GM08714 (cell line): ENCODE data around the gene CAMK2D.
A peak's percentile ranks its signal among the peaks of the same experiment; 100 is the strongest.
"Not testable (repeated sequence)": the region's sequence is repeated elsewhere in the genome, so short reads cannot be mapped to it uniquely, and the experiment has no call there.

Experiments
- H3K4me3 ChIP-seq: fragments of 200-500 bp; sonication (Bioruptor generic); 2 replicates; pipeline ENCODE4 v1.5.1; 2014; ENCODE audit warnings: mild to moderate bottlenecking, low read length, inconsistent platforms
- ZNF274 ChIP-seq: IDR thresholded peaks from 2 replicates; pipeline ENCODE4 v1.6.1; 2012; ENCODE audit warnings: mild to moderate bottlenecking, low read depth, low read length

CAMK2D gene

DNA sequence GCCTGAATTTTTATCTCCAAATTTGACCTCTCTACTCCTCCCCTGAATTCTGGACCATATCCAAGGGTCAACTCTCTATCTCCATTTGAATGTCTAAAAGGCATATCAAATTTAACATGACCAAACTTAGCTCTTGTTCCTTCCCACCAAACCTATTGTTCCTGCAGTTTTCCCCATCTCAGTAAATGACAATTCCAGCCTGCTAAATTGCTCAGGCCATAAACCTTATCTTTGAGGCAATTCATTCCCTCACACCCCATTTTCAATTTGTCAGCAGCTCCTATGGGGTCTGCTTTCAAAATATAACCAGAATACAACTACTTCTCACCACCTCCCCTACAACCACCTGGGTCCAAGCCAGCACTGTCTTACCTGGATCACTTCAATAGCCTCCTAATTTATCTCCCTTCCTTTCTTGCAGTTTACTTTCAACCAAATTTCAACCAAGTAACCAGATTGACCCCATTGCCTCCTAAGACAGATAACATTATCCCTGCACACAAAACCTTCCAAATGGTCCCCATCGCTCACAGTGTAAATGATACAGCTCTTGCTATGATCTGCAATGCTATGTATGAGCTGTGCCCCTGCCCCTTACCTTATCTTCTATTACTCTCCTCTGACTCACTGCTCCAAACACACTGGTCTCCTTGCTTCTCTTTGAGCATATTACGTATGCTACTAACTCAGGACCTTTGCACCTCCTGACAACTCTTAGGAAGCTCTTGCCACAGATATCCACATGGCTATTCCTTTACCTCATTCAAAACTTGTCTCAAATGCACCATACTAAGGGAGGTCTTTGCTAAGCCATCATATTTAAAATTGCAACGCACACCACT, 66.0 kb downstream of the CAMK2D start:
- no peak for TF ChIP-seq ZNF274
- no peak overlapping the region for H3K4me3 ChIP-seq

GRCh38 chr4:113694008-113694407, 67.5 kb downstream of the CAMK2D start:
- H3K4me3 ChIP-seq, result no peak overlapping the region
- no peak for TF ChIP-seq ZNF274

DNA sequence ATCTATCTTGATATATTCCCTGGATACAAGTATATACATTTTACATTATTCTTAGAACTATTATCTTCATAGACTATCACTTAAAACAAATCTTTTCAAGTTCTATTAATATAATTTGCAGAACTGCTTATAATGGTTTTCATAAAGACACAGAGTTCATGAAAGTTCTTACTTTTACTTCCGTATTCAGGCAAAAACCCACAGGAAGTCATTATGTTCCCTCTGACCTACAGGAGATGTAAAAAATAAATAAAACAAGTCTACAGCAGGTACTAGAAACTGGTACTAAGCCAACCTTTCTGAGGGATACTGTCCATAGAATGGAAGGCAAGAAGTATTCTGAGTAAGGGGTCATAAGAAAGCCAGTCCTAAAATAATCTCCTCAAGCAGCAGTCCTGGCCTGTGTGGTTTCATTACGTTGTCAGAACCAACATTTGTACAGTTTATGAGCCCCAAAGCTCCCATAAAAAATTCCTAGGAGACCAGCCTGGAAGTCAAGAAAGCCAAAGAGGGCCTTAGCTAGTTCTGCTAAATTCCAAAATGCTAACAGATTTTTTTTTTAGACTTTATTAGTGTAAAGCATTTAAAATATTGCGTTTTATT, 68.6 kb downstream of the CAMK2D start:
- 0 out of 2 replicates have a peak overlapping the region, but pooled peaks have one; percentile 34 for H3K4me3 ChIP-seq
- no peak for TF ChIP-seq ZNF274

DNA sequence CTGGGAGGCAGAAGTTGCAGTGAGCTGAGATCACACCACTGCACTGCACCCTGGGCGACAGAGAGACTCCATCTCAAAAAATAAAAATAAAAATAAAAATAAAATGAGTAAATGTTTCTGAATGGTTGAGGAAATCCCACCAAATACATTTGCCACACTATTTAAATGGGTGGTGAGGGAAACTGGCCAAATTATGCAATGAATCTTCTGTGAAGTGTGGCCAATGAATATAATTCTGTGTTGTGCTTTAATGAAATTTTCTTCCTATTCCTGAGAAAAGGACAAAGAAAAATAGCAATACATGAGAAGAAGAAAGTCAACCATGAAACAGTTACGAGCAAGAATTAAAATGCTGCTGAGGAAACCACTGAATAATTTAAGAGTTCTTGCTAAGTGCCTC, 69.9 kb downstream of the CAMK2D start:
- no peak for TF ChIP-seq ZNF274
- no peak overlapping the region for H3K4me3 ChIP-seq

DNA sequence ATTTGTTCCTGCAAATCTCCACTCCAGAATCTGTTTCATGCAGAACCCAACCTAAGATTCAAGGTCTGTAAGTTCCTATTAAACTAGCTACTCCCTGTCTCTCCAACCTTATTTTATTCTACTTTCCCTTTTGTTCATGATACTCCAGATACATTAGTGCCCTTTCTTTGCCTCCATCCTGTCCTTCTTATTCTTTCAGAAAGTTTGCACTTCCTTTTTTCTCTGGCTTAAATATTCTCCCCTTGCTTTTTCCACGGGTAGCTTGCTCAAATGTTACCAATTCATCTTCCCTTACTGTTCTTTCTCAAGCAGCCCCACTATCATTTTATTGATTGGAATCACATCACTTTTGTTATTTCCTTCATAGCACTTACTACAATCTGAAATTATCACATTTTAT, 72.1 kb downstream of the CAMK2D start:
- no peak for TF ChIP-seq ZNF274
- no peak overlapping the region for H3K4me3 ChIP-seq

- H3K4me3 ChIP-seq, result no peak overlapping the region
- no peak for TF ChIP-seq ZNF274
These were observed 74.3 kb downstream of the CAMK2D start for GRCh38 chr4:113687067-113687718.

- not testable (repeated sequence) for H3K4me3 ChIP-seq
These were observed 76.4 kb downstream of the CAMK2D start for GRCh38 chr4:113685157-113685556.

- H3K4me3 ChIP-seq, result no peak overlapping the region
- no peak for TF ChIP-seq ZNF274
These were observed 76.9 kb downstream of the CAMK2D start for GRCh38 chr4:113684534-113685091.

DNA sequence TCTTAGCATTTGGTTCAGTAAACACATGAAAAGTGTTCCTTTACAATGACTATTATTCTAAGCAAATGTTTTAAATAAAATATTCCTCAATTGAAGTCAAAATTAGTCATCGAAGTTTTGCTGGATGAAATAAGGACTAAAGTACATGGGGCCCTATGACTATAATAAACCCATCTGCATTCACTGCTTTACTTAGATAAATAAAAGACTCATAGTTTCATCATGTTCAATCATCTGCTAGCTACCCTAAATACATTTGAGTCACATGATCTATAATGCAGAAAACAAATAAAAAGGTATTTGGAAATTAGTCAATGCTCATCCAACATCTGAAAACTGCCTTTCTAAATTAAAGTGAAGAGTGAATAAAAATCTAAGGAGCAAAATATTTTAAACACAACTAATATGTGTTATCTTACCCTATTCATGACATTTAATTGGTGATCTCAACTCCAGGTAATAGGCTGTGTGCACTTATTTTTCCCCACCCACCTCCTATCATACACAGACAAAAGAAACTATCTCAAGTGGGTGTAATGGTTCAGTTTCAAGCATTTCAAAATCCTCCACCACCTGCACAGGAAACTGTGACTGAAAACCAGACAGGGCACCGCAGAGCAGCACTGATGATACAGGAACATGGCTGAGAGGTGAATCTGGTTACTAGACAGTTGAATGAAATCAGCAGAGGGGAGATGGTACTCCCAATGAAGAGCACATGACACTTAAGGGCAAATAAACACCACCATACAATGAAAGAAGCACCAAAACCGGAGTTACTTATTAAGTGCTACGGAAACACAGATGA, 78.6 kb downstream of the CAMK2D start:
- no peak overlapping the region for H3K4me3 ChIP-seq
- TF ChIP-seq ZNF274, result no peak

- no peak overlapping the region for H3K4me3 ChIP-seq
- TF ChIP-seq ZNF274, result no peak
These were observed 82.9 kb downstream of the CAMK2D start for GRCh38 chr4:113678641-113679040.

- no peak overlapping the region for H3K4me3 ChIP-seq
- no peak for TF ChIP-seq ZNF274
These were observed 84.2 kb downstream of the CAMK2D start for GRCh38 chr4:113677325-113677724.

GRCh38 chr4:113675731-113676697, 85.5 kb downstream of the CAMK2D start:
- no peak for TF ChIP-seq ZNF274
- H3K4me3 ChIP-seq, result no peak overlapping the region

GRCh38 chr4:113674733-113675132, 86.8 kb downstream of the CAMK2D start:
- H3K4me3 ChIP-seq, result no peak overlapping the region
- TF ChIP-seq ZNF274, result no peak

- H3K4me3 ChIP-seq, result no peak overlapping the region
- no peak for TF ChIP-seq ZNF274
These were observed 87.3 kb downstream of the CAMK2D start for GRCh38 chr4:113674251-113674650.
